ENCODE data around the gene RAF1.

GRCh38 chr3:12630292-12630691 is 33.6 kb downstream of the RAF1 start:
- TF ChIP-seq POLR2A (IDR thresholded peaks at IDR 0.05; ENCODE audit: low read depth, low read length) (no peak), POLR2AphosphoS5 (IDR thresholded peaks at IDR 0.05; ENCODE audit: low read depth, low read length) (no peak)
